GM18498 (cell line): ENCODE measurements around the gene SLC24A3.
"Not testable (repeated sequence)": the region's sequence is repeated elsewhere in the genome, so short reads cannot be mapped to it uniquely, and the experiment has no call there.

ENCODE experiments used
- ATAC-seq: cut with Tn5 transposase; IDR thresholded peaks from one replicate; pipeline ENCODE4 v1.9.1; 2021; ENCODE audit warnings: mild to moderate bottlenecking, moderate library complexity; ENCODE audit not compliant: unreplicated experiment

Gene SLC24A3

GRCh38 chr20:19658137-19658536 is 445.7 kb downstream of the SLC24A3 start:
- peak; percentile 82 for ATAC-seq

- ATAC-seq: peak; percentile 40
These were observed 447.0 kb downstream of the SLC24A3 start for GRCh38 chr20:19659448-19659847.

- ATAC-seq: no peak
These were observed 448.5 kb downstream of the SLC24A3 start for GRCh38 chr20:19660808-19661378.

GRCh38 chr20:19661717-19662636 is 449.5 kb downstream of the SLC24A3 start:
- peak; percentile 46 for ATAC-seq

- no peak for ATAC-seq
These were observed 450.2 kb downstream of the SLC24A3 start for GRCh38 chr20:19662637-19662995.

GRCh38 chr20:19668418-19668817 is 456.0 kb downstream of the SLC24A3 start:
- no peak for ATAC-seq

- ATAC-seq: no peak
These were observed 458.4 kb downstream of the SLC24A3 start for GRCh38 chr20:19670829-19671228.

- no peak for ATAC-seq
These were observed 458.9 kb downstream of the SLC24A3 start for GRCh38 chr20:19671374-19671773.

- no peak for ATAC-seq
These were observed 460.1 kb downstream of the SLC24A3 start for GRCh38 chr20:19672498-19672897.

- ATAC-seq: no peak
These were observed 461.1 kb downstream of the SLC24A3 start for GRCh38 chr20:19673575-19673974.

GRCh38 chr20:19676202-19676601 is 463.8 kb downstream of the SLC24A3 start:
- ATAC-seq: no peak

- ATAC-seq: no peak
These were observed 464.9 kb downstream of the SLC24A3 start for GRCh38 chr20:19677336-19677735.

GRCh38 chr20:19678591-19678990 is 466.1 kb downstream of the SLC24A3 start:
- ATAC-seq: not testable (repeated sequence)

- ATAC-seq: no peak
These were observed 467.6 kb downstream of the SLC24A3 start for GRCh38 chr20:19679900-19680495.

GRCh38 chr20:19682249-19682648 is 469.8 kb downstream of the SLC24A3 start:
- ATAC-seq: no peak

GRCh38 chr20:19683188-19683587 is 470.7 kb downstream of the SLC24A3 start:
- ATAC-seq: no peak

- no peak for ATAC-seq
These were observed 471.4 kb downstream of the SLC24A3 start for GRCh38 chr20:19683822-19684221.

GRCh38 chr20:19688031-19688806 is 475.8 kb downstream of the SLC24A3 start:
- ATAC-seq: no peak

- no peak for ATAC-seq
These were observed 478.0 kb downstream of the SLC24A3 start for GRCh38 chr20:19690462-19690861.

GRCh38 chr20:19691125-19691524 is 478.7 kb downstream of the SLC24A3 start:
- no peak for ATAC-seq

GRCh38 chr20:19692100-19692499 is 479.7 kb downstream of the SLC24A3 start:
- ATAC-seq: no peak
